ENCODE measurements around the gene THSD7B. TPM values are rescaled to one million over a fixed set of nuclear protein-coding genes. Genes with fewer than 3 reads are reported as not detected.

Gene THSD7B
- total RNA-seq, 1 experiment from 2014 or later, result under 0.01 TPM

DNA sequence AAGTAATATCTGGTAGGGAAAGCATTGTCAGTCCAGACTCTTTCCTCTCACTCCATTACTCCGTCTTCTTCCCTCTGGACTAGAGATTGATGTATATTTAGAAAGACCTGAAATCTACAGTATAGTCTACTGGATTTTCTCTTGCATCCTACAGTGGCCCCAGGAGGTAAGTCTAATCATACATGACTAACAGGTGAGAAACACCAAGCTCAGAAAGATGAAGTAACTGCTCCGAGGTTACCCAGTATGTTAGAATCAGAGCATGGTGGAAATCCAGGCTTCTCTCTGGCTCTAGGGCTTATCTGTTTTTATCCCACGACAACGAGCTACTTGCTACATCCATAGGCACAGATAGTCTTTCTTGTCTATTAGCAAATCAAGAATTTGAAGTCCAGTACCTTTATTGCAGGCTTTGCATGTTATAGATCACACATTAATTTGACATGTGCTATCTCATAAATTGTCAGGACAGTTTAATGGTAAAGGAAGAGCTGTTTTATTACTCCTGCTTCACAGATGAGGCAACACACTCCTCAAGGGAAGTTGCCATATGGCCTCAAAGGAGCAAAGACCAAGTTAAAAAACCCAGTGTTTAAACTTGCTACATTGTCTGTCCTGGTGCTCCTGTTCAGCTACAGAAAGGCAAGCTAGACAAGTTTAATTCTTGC, 484.3 kb downstream of the THSD7B start:
- H3F3A ChIP-seq (ENCODE audit: low read length, unreplicated experiment), result peaks cover 8% of the 10 kb centered on the region
- DNase-seq (peak; percentile 26), ATAC-seq (no peak)
- H3K4me1 ChIP-seq (ENCODE audit: insufficient read depth, low read length), result peaks cover 32% of the 10 kb centered on the region
- H2AFZ ChIP-seq (ENCODE audit: low read length), result no peak overlapping the region
- intact Hi-C loops (cut with micrococcal nuclease), result no loop called here
- no peaks in the 10 kb centered on the region for H3K27me3 ChIP-seq (ENCODE audit: low read length)
- H3K9me3 ChIP-seq (ENCODE audit: low read length), result no peaks in the 10 kb centered on the region
- no peaks in the 10 kb centered on the region for H4K20me1 ChIP-seq (ENCODE audit: low read length)
- no TSS peak for BruUV-seq (replicated peaks)
- no peak overlapping the region for H3K4me2 ChIP-seq (ENCODE audit: low read length)
- no peaks in the 10 kb centered on the region for H3K79me2 ChIP-seq (ENCODE audit: low read length)
- no peak overlapping the region for H3K27ac ChIP-seq (ENCODE audit: low read length)
- no peak overlapping the region for H3K4me3 ChIP-seq (ENCODE audit: low read length)
- H3K9ac ChIP-seq (ENCODE audit: low read length), result no peak overlapping the region
- ChIA-PET CTCF (no interaction called here), POLR2A (ENCODE audit: unreplicated experiment) (no interaction called here)
- H3K36me3 ChIP-seq (ENCODE audit: low read depth, low read length), result no peaks in the 10 kb centered on the region
- no peak for TF ChIP-seq EZH2 (IDR thresholded peaks at IDR 0.05; ENCODE audit: low read length, unreplicated experiment)
- TF ChIP-seq EZH2phosphoT487 (IDR thresholded peaks at IDR 0.05; ENCODE audit: borderline replicate concordance, low read length), result no peak
- H3K9me2 ChIP-seq (replicated peaks; ENCODE audit: low read length), result no peaks in the 10 kb centered on the region

DNA sequence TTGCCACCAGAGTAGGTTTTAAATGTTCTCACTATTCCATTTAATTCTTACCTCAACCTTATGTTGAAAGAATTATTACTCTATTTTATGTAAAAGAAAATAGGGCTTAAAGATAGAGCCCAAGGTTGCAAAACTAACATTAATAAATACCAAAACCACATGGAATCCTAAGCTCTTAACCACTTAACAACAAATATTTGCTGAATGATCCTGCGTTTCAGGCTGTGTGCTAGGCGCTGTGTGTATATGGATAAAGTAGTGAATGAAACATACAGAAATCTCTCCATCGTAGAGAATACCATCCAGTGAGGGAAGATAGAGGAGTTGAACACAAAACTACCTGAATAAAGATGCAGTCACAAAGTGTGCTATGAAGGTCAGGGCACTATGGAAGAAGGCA, 485.1 kb downstream of the THSD7B start:
- DNase-seq, result peak; percentile 19
- ChIA-PET CTCF (no interaction called here), POLR2A (ENCODE audit: unreplicated experiment) (no interaction called here)
- H3K27ac ChIP-seq (ENCODE audit: low read length), result no peak overlapping the region
- no peaks in the 10 kb centered on the region for H3K9me3 ChIP-seq (ENCODE audit: low read length)
- H3K27me3 ChIP-seq (ENCODE audit: low read length), result no peaks in the 10 kb centered on the region
- no peak overlapping the region for H3K9ac ChIP-seq (ENCODE audit: low read length)
- intact Hi-C loops (cut with micrococcal nuclease), result no loop called here
- H3K36me3 ChIP-seq (ENCODE audit: low read depth, low read length), result no peaks in the 10 kb centered on the region
- no peak for ATAC-seq
- no peak overlapping the region for H3K4me2 ChIP-seq (ENCODE audit: low read length)
- H4K20me1 ChIP-seq (ENCODE audit: low read length), result no peaks in the 10 kb centered on the region
- H3F3A ChIP-seq (ENCODE audit: low read length, unreplicated experiment), result peaks cover 8% of the 10 kb centered on the region
- no peak overlapping the region for H2AFZ ChIP-seq (ENCODE audit: low read length)
- no peaks in the 10 kb centered on the region for H3K9me2 ChIP-seq (replicated peaks; ENCODE audit: low read length)
- no peak for TF ChIP-seq EZH2 (IDR thresholded peaks at IDR 0.05; ENCODE audit: low read length, unreplicated experiment)
- TF ChIP-seq, protein P1, sequence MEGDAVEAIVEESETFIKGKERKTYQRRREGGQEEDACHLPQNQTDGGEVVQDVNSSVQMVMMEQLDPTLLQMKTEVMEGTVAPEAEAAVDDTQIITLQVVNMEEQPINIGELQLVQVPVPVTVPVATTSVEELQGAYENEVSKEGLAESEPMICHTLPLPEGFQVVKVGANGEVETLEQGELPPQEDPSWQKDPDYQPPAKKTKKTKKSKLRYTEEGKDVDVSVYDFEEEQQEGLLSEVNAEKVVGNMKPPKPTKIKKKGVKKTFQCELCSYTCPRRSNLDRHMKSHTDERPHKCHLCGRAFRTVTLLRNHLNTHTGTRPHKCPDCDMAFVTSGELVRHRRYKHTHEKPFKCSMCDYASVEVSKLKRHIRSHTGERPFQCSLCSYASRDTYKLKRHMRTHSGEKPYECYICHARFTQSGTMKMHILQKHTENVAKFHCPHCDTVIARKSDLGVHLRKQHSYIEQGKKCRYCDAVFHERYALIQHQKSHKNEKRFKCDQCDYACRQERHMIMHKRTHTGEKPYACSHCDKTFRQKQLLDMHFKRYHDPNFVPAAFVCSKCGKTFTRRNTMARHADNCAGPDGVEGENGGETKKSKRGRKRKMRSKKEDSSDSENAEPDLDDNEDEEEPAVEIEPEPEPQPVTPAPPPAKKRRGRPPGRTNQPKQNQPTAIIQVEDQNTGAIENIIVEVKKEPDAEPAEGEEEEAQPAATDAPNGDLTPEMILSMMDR (conservative IDR thresholded peaks at IDR 0.05; ENCODE audit: low read depth, low read length), result no peak
- TF ChIP-seq EZH2phosphoT487 (IDR thresholded peaks at IDR 0.05; ENCODE audit: borderline replicate concordance, low read length), result no peak
- BruUV-seq (replicated peaks), result no TSS peak
- peaks cover 40% of the 10 kb centered on the region for H3K4me1 ChIP-seq (ENCODE audit: insufficient read depth, low read length)
- H3K79me2 ChIP-seq (ENCODE audit: low read length), result no peaks in the 10 kb centered on the region
- H3K4me3 ChIP-seq (ENCODE audit: low read length), result no peak overlapping the region

DNA sequence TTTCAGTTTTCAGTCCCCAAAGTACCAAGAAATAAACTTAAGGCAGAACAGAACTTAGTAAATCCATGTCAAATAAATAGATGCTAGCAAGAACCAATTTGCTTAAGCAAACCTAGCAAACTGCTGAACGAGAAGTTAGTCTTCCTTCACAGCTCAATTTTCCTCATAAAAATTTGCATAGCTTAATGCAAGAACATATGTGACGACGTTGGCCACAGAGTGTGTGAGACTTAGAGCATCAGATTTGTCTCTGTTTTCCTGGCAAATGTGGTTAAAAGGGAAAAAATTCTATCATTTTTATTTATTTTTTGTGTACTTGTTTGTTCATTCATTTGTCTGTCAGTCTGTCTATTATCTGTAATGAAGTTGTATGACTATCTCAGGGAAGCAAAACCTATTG, 485.7 kb downstream of the THSD7B start:
- no peaks in the 10 kb centered on the region for H3K9me2 ChIP-seq (replicated peaks; ENCODE audit: low read length)
- H4K20me1 ChIP-seq (ENCODE audit: low read length), result no peaks in the 10 kb centered on the region
- H3K27ac ChIP-seq (ENCODE audit: low read length), result no peak overlapping the region
- ChIA-PET POLR2A (ENCODE audit: unreplicated experiment) (no interaction called here), CTCF (no interaction called here)
- peaks cover 8% of the 10 kb centered on the region for H3F3A ChIP-seq (ENCODE audit: low read length, unreplicated experiment)
- H3K36me3 ChIP-seq (ENCODE audit: low read depth, low read length), result no peaks in the 10 kb centered on the region
- no peak overlapping the region for H3K4me3 ChIP-seq (ENCODE audit: low read length)
- TF ChIP-seq, protein P1 (conservative IDR thresholded peaks at IDR 0.05; ENCODE audit: low read depth, low read length), result no peak
- TF ChIP-seq EZH2phosphoT487 (IDR thresholded peaks at IDR 0.05; ENCODE audit: borderline replicate concordance, low read length), result no peak
- no peak for TF ChIP-seq EZH2 (IDR thresholded peaks at IDR 0.05; ENCODE audit: low read length, unreplicated experiment)
- H3K4me2 ChIP-seq (ENCODE audit: low read length), result no peak overlapping the region
- DNase-seq (no peak), ATAC-seq (no peak)
- intact Hi-C loops (cut with micrococcal nuclease), result no loop called here
- peaks cover 46% of the 10 kb centered on the region for H3K4me1 ChIP-seq (ENCODE audit: insufficient read depth, low read length)
- H3K79me2 ChIP-seq (ENCODE audit: low read length), result no peaks in the 10 kb centered on the region
- no TSS peak for BruUV-seq (replicated peaks)
- no peaks in the 10 kb centered on the region for H3K27me3 ChIP-seq (ENCODE audit: low read length)
- no peak overlapping the region for H2AFZ ChIP-seq (ENCODE audit: low read length)
- no peaks in the 10 kb centered on the region for H3K9me3 ChIP-seq (ENCODE audit: low read length)
- H3K9ac ChIP-seq (ENCODE audit: low read length), result no peak overlapping the region

Measured in PC-3 (cell line).